Suppressor macrophage treated with lipopolysaccharide for 4 hours (primary cell): ENCODE data around the gene PRR23E.

Experiments
- DNase-seq: peaks from one replicate; pipeline ENCODE4 v3.0.0-alpha.2; 2020

PRR23E gene

GRCh38 chr3:127185962-127186674 is 6.8 kb upstream of the PRR23E start:
- no peak for DNase-seq

- DNase-seq, result no peak
These were observed 5.6 kb upstream of the PRR23E start for GRCh38 chr3:127187316-127187715.

GRCh38 chr3:127193341-127193740 is 410 bp downstream of the PRR23E start:
- DNase-seq, result no peak

- DNase-seq, result no peak
These were observed 844 bp downstream of the PRR23E start for GRCh38 chr3:127193775-127194174.

GRCh38 chr3:127194601-127195187 is 1.8 kb downstream of the PRR23E start:
- no peak for DNase-seq

GRCh38 chr3:127195417-127195816 is 2.5 kb downstream of the PRR23E start:
- DNase-seq, result no peak

- DNase-seq, result no peak
These were observed 3.1 kb downstream of the PRR23E start for GRCh38 chr3:127196002-127196401.

- no peak for DNase-seq
These were observed 3.8 kb downstream of the PRR23E start for GRCh38 chr3:127196466-127197299.

- no peak for DNase-seq
These were observed 4.6 kb downstream of the PRR23E start for GRCh38 chr3:127197300-127198189.

GRCh38 chr3:127200086-127200691 is 7.3 kb downstream of the PRR23E start:
- no peak for DNase-seq

GRCh38 chr3:127203024-127203423 is 10.1 kb downstream of the PRR23E start:
- no peak for DNase-seq

- DNase-seq, result no peak
These were observed 12.1 kb downstream of the PRR23E start for GRCh38 chr3:127204841-127205582.

- peak; percentile 49 for DNase-seq
These were observed 13.2 kb downstream of the PRR23E start for GRCh38 chr3:127206154-127206553.

- no peak for DNase-seq
These were observed 13.9 kb downstream of the PRR23E start for GRCh38 chr3:127206611-127207516.

- no peak for DNase-seq
These were observed 15.0 kb downstream of the PRR23E start for GRCh38 chr3:127207727-127208482.

- peak; percentile 46 for DNase-seq
These were observed 15.7 kb downstream of the PRR23E start for GRCh38 chr3:127208483-127209100.

GRCh38 chr3:127209155-127209839 is 16.4 kb downstream of the PRR23E start:
- DNase-seq, result no peak

- no peak for DNase-seq
These were observed 17.1 kb downstream of the PRR23E start for GRCh38 chr3:127209840-127210653.
